Parathyroid adenoma (tissue), 2 donors: Measurements from ENCODE around the gene GABARAP.

ENCODE experiments used
- H2AFZ ChIP-seq: fragments of 300-600 bp; sonication (generic); one replicate; pipeline ENCODE4 v1.7.0; 2017; ENCODE audit warnings: antibody characterized with exemption, mild to moderate bottlenecking
- H3K27ac ChIP-seq: fragments of 300-600 bp; sonication (generic); one replicate; pipeline ENCODE4 v1.7.0; 2017
- H3K27me3 ChIP-seq: fragments of 300-600 bp; sonication (generic); one replicate; pipeline ENCODE4 v1.7.0; 2017; ENCODE audit warnings: low read length; ENCODE audit not compliant: control insufficient read depth, insufficient read depth
- H3K36me3 ChIP-seq: fragments of 300-600 bp; sonication (generic); one replicate; pipeline ENCODE4 v1.7.0; 2017; ENCODE audit warnings: low read length; ENCODE audit not compliant: control insufficient read depth, insufficient read depth
- H3K4me1 ChIP-seq: fragments of 300-600 bp; sonication (generic); one replicate; pipeline ENCODE4 v1.7.0; 2017; ENCODE audit warnings: control low read depth
- H3K4me2 ChIP-seq: fragments of 300-600 bp; sonication (generic); one replicate; pipeline ENCODE4 v1.7.0; 2017; ENCODE audit warnings: low read length
- H3K4me3 ChIP-seq: fragments of 300-600 bp; sonication (generic); one replicate; pipeline ENCODE4 v1.7.0; 2017; ENCODE audit warnings: low read depth, low read length
- H3K79me2 ChIP-seq: fragments of 300-600 bp; sonication (generic); one replicate; pipeline ENCODE4 v1.7.0; 2017; ENCODE audit warnings: control low read depth
- H3K9ac ChIP-seq: fragments of 300-600 bp; sonication (generic); one replicate; pipeline ENCODE4 v1.7.0; 2017; ENCODE audit warnings: mild to moderate bottlenecking
- H3K9me3 ChIP-seq: fragments of 300-600 bp; sonication (generic); one replicate; pipeline ENCODE4 v1.7.0; 2017; ENCODE audit warnings: low read length; ENCODE audit not compliant: control insufficient read depth
- CTCF ChIP-seq: fragments of 300-600 bp; sonication (generic); IDR thresholded peaks from one replicate; pipeline ENCODE4 v1.7.0; 2017; ENCODE audit warnings: antibody characterized with exemption, mild to moderate bottlenecking
- donor health status: primary hyperparathyroidism.

The GABARAP gene

GRCh38 chr17:7191069-7191468 is 51.2 kb downstream of the GABARAP start:
- no peak overlapping the region for H3K27ac ChIP-seq
- no peak overlapping the region for H3K9ac ChIP-seq
- no peak overlapping the region for H3K4me2 ChIP-seq
- H3K4me1 ChIP-seq = no peaks in the 10 kb centered on the region
- no peak overlapping the region for H2AFZ ChIP-seq
- TF ChIP-seq CTCF = no peak
- no peaks in the 10 kb centered on the region for H3K9me3 ChIP-seq
- H3K27me3 ChIP-seq = no peaks in the 10 kb centered on the region
- no peaks in the 10 kb centered on the region for H3K36me3 ChIP-seq
- no peak overlapping the region for H3K4me3 ChIP-seq
- H3K79me2 ChIP-seq = no peaks in the 10 kb centered on the region

- no peak overlapping the region for H3K4me3 ChIP-seq
- TF ChIP-seq CTCF = no peak
- no peaks in the 10 kb centered on the region for H3K27me3 ChIP-seq
- no peaks in the 10 kb centered on the region for H3K36me3 ChIP-seq
- no peak overlapping the region for H3K4me2 ChIP-seq
- H3K9ac ChIP-seq = no peak overlapping the region
- H3K79me2 ChIP-seq = no peaks in the 10 kb centered on the region
- H2AFZ ChIP-seq = no peak overlapping the region
- no peaks in the 10 kb centered on the region for H3K9me3 ChIP-seq
- H3K4me1 ChIP-seq = no peaks in the 10 kb centered on the region
- H3K27ac ChIP-seq = no peak overlapping the region
Observed at GRCh38 chr17:7190276-7190917, 51.9 kb downstream of the GABARAP start.
